ENCODE measurements around the gene GADD45GIP1.
"Not testable (repeated sequence)": the region's sequence is repeated elsewhere in the genome, so short reads cannot be mapped to it uniquely, and the experiment has no call there.

The GADD45GIP1 gene

GRCh38 chr19:12937927-12938778 lies 18.9 kb downstream of the GADD45GIP1 start, which contains the start of gene CALR:
Gene CALR, plus strand, starts transcription at chr19:12938609. Its CDS starts 71 bp downstream, at chr19:12938680.
- peak; percentile 99 for DNase-seq

GRCh38 chr19:12937093-12937926 lies 19.7 kb downstream of the GADD45GIP1 start:
- DNase-seq, result no peak

GRCh38 chr19:12936582-12936981 lies 20.4 kb downstream of the GADD45GIP1 start:
- no peak for DNase-seq

- no peak for DNase-seq
Observed at GRCh38 chr19:12935071-12935470, 22.0 kb downstream of the GADD45GIP1 start.

GRCh38 chr19:12933287-12934072 lies 23.5 kb downstream of the GADD45GIP1 start, which contains the start of gene FARSA:
Gene FARSA, minus strand, starts transcription at chr19:12933711. Its CDS starts 15 bp downstream, at chr19:12933696.
- DNase-seq, result peak; percentile 90

- DNase-seq, result no peak
Observed at GRCh38 chr19:12932392-12933286, 24.4 kb downstream of the GADD45GIP1 start.

- no peak for DNase-seq
Observed at GRCh38 chr19:12930002-12930645, 26.9 kb downstream of the GADD45GIP1 start.

GRCh38 chr19:12924621-12925310 lies 32.3 kb downstream of the GADD45GIP1 start:
- no peak for DNase-seq

GRCh38 chr19:12922959-12923358 lies 34.1 kb downstream of the GADD45GIP1 start:
- DNase-seq, result no peak

GRCh38 chr19:12921047-12921446 lies 36.0 kb downstream of the GADD45GIP1 start:
- DNase-seq, result no peak

GRCh38 chr19:12918253-12918652 lies 38.8 kb downstream of the GADD45GIP1 start:
- no peak for DNase-seq

GRCh38 chr19:12915860-12916259 lies 41.2 kb downstream of the GADD45GIP1 start:
- DNase-seq, result not testable (repeated sequence)

- no peak for DNase-seq
Observed at GRCh38 chr19:12913851-12914690, 43.0 kb downstream of the GADD45GIP1 start.

- peak; percentile 99 for DNase-seq
Observed at GRCh38 chr19:12913011-12913561, 43.9 kb downstream of the GADD45GIP1 start.

- peak; percentile 94 for DNase-seq
Observed at GRCh38 chr19:12912571-12912970, 44.5 kb downstream of the GADD45GIP1 start.

GRCh38 chr19:12907166-12907565 lies 49.9 kb downstream of the GADD45GIP1 start:
- no peak for DNase-seq

Data from NCI-H1105 (cell line).